ENCODE data around the gene CTDSPL2. TPM values are rescaled to one million over a fixed set of nuclear protein-coding genes. Genes with fewer than 3 reads are reported as not detected.

The CTDSPL2 gene
- total RNA-seq, 1 donor from 2014 or later, result 37.4 TPM

GRCh38 chr15:44532689-44533088, 105.3 kb downstream of the CTDSPL2 start:
- peaks cover 10% of the 10 kb centered on the region for H3K4me1 Mint-ChIP-seq (ENCODE audit: low read depth, unreplicated experiment)
- H3K9me3 Mint-ChIP-seq (ENCODE audit: unreplicated experiment), result no peaks in the 10 kb centered on the region
- no peak overlapping the region for H3K27ac Mint-ChIP-seq (ENCODE audit: unreplicated experiment)
- no peak for DNase-seq
- no peaks in the 10 kb centered on the region for H3K27me3 Mint-ChIP-seq (ENCODE audit: unreplicated experiment)
- no peak for TF ChIP-seq CTCF (IDR thresholded peaks at IDR 0.05; ENCODE audit: partially characterized antibody, unreplicated experiment)
- H3K36me3 Mint-ChIP-seq (ENCODE audit: unreplicated experiment), result no peaks in the 10 kb centered on the region
- H3K4me3 Mint-ChIP-seq (ENCODE audit: unreplicated experiment), result no peak overlapping the region

- no peak for TF ChIP-seq CTCF (IDR thresholded peaks at IDR 0.05; ENCODE audit: partially characterized antibody, unreplicated experiment)
- Mint-ChIP-seq H3K4me3 (ENCODE audit: unreplicated experiment) (peak overlapping the region; percentile 98), H3K36me3 (ENCODE audit: unreplicated experiment) (no peaks in the 10 kb centered on the region), H3K27me3 (ENCODE audit: unreplicated experiment) (peaks cover 3% of the 10 kb centered on the region), H3K27ac (ENCODE audit: unreplicated experiment) (no peak overlapping the region), H3K4me1 (ENCODE audit: low read depth, unreplicated experiment) (peaks cover 16% of the 10 kb centered on the region), H3K9me3 (ENCODE audit: unreplicated experiment) (no peaks in the 10 kb centered on the region)
- no peak for DNase-seq
Observed at GRCh38 chr15:44535092-44535491, 107.7 kb downstream of the CTDSPL2 start.

GRCh38 chr15:44535523-44536301, 108.3 kb downstream of the CTDSPL2 start:
- H3K27me3 Mint-ChIP-seq (ENCODE audit: unreplicated experiment), result peaks cover 3% of the 10 kb centered on the region
- peak overlapping the region; percentile 83 for H3K27ac Mint-ChIP-seq (ENCODE audit: unreplicated experiment)
- DNase-seq, result peak; percentile 24
- H3K4me3 Mint-ChIP-seq (ENCODE audit: unreplicated experiment), result peak overlapping the region; percentile 98
- no peak for TF ChIP-seq CTCF (IDR thresholded peaks at IDR 0.05; ENCODE audit: partially characterized antibody, unreplicated experiment)
- H3K36me3 Mint-ChIP-seq (ENCODE audit: unreplicated experiment), result no peaks in the 10 kb centered on the region
- no peaks in the 10 kb centered on the region for H3K9me3 Mint-ChIP-seq (ENCODE audit: unreplicated experiment)
- peaks cover 16% of the 10 kb centered on the region for H3K4me1 Mint-ChIP-seq (ENCODE audit: low read depth, unreplicated experiment)

- no peak for TF ChIP-seq CTCF (IDR thresholded peaks at IDR 0.05; ENCODE audit: partially characterized antibody, unreplicated experiment)
- Mint-ChIP-seq H3K4me1 (ENCODE audit: low read depth, unreplicated experiment) (peaks cover 16% of the 10 kb centered on the region), H3K36me3 (ENCODE audit: unreplicated experiment) (no peaks in the 10 kb centered on the region), H3K27ac (ENCODE audit: unreplicated experiment) (peak overlapping the region; percentile 83), H3K27me3 (ENCODE audit: unreplicated experiment) (peaks cover 3% of the 10 kb centered on the region), H3K4me3 (ENCODE audit: unreplicated experiment) (peak overlapping the region; percentile 98), H3K9me3 (ENCODE audit: unreplicated experiment) (no peaks in the 10 kb centered on the region)
- peak; percentile 88 for DNase-seq
Observed at GRCh38 chr15:44536302-44536961, 109.0 kb downstream of the CTDSPL2 start.
